Gastroesophageal sphincter (tissue), 3 donors: ENCODE measurements around the gene CACNA1C.

ENCODE experiments used
- CTCF ChIP-seq, 4 experiments: fragments of 200-600 bp in 2 of 4; fragments of 450-650 bp in 2 of 4; sonication (generic) in 1 of 4; IDR thresholded peaks; one replicate each; pipeline ENCODE4 v1.5.1; 2017 to 2019; ENCODE audit warnings: antibody characterized with exemption in 4 of 4, mild to moderate bottlenecking in 2 of 4, moderate library complexity in 2 of 4
- EP300 ChIP-seq: sonication (generic); formaldehyde crosslinking; IDR thresholded peaks from one replicate; pipeline ENCODE4 v1.6.1; 2017; ENCODE audit warnings: antibody characterized with exemption, mild to moderate bottlenecking
- POLR2A ChIP-seq, 2 donors: fragments of 450-650 bp; IDR thresholded peaks; one replicate each; pipeline ENCODE4 v1.6.1; 2017; ENCODE audit warnings: antibody characterized with exemption in 2 of 2, mild to moderate bottlenecking in 2 of 2, moderate library complexity in 1 of 2
- POLR2AphosphoS5 ChIP-seq: sonication (generic); formaldehyde crosslinking; IDR thresholded peaks from one replicate; pipeline ENCODE4 v1.6.1; 2017; ENCODE audit warnings: antibody characterized with exemption

DNA sequence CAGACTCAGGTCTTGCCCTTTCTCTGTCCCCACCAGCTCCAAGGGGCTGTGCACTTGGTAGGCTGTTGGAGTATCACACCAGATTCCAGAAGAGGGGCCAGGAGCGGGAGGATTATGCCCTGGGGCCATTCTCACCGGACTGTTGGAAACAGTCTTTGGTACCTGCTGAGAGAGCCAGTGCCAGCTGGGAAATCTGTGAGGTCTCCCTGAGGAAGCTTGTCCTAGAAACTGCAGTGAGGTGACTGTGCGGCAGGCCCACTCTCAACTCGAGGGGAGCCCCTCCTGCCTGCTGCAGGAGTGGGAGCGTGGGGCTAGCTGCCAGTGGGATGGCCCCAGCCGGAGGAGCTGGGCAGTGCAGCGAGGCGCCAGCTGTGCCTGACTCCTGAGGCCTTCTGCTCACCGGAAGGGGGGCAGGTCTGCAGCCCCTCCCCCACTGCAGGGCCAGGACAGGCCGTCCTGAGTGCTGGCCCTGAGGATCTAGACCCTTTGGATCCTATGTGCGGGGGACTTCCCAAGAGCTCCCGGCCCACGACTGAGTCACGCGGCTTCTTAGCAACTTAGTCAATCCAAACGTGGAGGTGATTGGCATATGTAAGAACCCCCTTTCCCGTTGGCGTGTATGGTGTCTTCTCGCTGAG lies 295.2 kb downstream of the CACNA1C start:
- TF ChIP-seq CTCF (IDR thresholded peaks at IDR 0.05) (no peak), EP300 (no peak), POLR2A (IDR thresholded peaks at IDR 0.05) (no peak), POLR2AphosphoS5 (no peak)
